ENCODE data around the gene SPSB2.

- TF ChIP-seq SMAD1 (IDR thresholded peaks at IDR 0.05; ENCODE audit: low read depth, low read length, partially characterized antibody) (no peak), MTA3 (IDR thresholded peaks at IDR 0.05; ENCODE audit: borderline replicate concordance) (no peak), CTCF (IDR thresholded peaks at IDR 0.05 in 2 of 3, conservative IDR thresholded peaks at IDR 0.05 in 1 of 3; ENCODE audit: insufficient read depth in 2 of 3, low read depth in 1 of 3, low read length in 3 of 3) (no peak)
Measured at GRCh38 chr12:6888360-6888759, 15.3 kb upstream of the SPSB2 start.

Data from K562 (cell line).